GM18499 (cell line): ENCODE results near the gene ZBTB42.

Experiments used
- ATAC-seq: cut with Tn5 transposase; IDR thresholded peaks from one replicate; pipeline ENCODE4 v1.9.1; 2021; ENCODE audit warnings: moderate number of reproducible peaks; ENCODE audit not compliant: insufficient read depth, unreplicated experiment

Gene ZBTB42

DNA sequence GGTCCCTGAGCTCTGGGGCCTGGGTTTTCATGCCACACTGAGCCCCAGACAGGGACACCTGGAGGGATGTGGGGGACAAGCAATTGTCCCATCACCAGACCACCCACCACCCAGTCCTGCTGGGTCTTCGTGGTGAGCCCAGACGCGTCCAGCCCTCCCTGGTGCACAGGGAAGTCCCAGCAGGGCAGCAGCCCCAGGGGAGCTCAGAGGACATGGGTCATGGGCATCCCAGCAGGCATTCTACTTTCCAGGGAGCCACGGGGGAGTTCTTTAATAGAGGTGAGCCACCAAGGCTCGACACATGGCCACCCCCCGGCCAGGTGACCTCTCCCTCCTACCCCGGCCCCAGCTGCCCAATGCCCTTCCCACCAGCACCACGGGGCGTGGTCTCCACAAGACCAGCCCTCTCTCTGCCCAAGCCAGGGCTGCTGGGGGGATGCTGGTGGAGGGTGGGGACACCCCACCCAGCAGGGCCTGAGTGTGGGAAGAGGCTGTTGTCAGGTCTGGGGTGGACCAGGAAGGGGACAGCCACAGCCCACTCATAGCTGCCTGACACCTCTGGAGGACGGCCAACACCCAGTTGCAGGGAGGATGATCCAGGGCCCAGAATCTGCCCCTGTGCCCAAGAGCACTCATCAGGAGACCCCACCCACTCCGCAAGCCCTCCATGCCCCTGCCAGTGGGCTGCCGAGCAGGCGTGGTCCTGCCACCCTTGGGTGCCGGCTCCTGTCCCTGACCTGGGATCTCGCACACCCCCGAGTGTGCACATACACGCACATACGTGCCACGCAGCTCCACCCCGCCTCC, 19.4 kb upstream of the ZBTB42 start:
- ATAC-seq: no peak

DNA sequence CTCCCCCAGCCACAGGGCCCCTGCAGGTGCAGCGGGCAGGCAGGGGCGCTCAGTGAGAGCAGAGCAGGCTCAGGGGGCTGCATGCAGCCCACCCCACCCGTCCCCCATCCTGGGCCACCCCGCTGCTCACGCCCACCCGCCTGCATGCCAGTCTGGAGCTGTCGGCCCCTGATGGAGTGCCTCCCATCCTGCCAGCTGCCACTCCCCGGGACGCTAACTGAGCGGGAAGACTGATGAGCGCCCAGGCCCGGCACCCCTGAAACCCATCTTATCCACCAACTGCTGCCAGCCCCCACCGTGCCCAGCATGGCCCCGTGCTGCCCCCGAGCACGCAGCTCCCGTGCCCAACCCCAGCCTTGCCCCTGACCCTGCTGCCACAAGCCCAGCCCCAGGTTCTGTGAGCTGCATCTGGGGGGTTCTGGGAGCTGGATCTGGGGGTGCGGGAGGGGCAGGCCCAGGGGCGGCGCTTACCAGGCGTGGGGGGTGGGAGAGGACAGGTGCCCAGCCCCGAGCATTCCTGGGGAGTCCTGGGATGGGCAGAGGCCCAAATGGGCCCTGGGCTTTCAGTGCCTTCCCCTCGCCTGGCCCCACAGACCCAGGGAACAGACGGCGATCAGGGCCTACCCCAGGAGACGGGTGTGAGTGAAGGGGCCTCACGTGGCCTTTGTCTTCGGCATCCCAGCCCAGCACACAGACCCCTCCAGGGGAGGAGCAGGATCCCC, 18.7 kb upstream of the ZBTB42 start:
- no peak for ATAC-seq

DNA sequence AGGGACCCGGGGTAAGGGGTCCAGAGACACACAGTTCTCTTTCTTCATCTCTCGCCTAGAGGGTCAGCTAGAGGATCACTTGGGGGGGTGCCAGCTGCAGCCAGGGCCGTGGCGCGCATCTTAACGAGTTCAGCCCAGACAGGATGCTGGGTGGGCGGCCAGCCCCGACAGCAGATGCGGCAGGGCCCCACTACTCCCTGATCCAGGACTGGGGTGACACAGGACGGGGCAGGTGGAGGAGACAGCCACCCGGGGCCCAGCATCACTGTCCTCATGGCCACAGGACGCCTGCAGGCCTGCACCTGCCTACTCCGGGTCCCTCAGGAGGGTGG, 18.1 kb upstream of the ZBTB42 start:
- no peak for ATAC-seq

DNA sequence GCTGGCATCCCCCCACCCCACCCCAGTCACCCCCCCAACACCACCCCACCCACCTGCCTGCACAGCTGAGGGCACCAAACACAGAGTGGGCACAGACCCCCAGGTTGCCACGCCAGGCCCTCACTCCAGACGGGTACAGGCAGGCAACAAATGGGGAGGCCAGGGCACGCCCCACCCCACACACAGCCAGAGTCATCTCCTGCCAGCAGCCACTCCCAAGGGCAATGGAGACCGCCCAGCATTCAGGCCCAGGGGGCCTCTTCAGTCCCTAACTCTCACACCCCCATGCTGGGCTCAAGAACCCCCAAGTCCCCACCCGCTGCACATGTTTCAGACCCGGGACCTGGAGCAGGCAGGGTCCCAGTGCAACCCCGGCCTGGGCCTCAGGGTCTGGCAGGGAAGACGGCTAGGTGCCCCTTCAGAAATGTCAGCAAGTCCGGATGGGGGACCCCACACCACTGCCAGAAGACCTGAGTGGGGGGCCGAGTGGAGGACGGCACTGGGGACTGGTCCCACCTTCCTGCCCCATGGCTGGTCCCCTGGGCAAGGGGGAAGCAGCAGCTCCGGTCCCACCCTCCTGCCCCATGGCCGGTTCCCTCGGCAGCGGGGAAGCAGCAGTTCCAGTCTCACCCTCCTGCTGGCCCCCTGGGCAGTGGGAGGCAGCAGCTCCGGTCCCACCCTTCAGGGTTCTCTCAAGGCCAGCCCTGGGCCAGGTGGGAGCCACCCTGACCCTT, 17.2 kb upstream of the ZBTB42 start:
- ATAC-seq: no peak

DNA sequence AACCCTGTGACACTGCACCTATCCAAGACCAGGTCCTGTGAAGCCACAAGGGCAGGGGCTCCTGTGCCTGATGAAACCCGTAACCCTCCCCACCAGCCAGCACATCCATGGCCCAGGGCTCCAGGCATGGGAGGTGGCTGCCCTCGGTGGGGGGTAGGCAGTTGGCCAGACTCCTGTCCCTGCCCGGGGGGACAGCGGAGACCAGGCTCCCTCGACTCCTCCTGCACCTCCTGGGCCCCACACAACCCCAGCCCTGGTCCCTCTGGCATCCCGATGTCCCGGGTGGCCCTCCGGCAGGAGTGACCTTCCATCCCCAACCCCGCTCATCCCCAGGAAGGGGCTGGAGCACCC, 16.7 kb upstream of the ZBTB42 start:
- ATAC-seq: no peak

DNA sequence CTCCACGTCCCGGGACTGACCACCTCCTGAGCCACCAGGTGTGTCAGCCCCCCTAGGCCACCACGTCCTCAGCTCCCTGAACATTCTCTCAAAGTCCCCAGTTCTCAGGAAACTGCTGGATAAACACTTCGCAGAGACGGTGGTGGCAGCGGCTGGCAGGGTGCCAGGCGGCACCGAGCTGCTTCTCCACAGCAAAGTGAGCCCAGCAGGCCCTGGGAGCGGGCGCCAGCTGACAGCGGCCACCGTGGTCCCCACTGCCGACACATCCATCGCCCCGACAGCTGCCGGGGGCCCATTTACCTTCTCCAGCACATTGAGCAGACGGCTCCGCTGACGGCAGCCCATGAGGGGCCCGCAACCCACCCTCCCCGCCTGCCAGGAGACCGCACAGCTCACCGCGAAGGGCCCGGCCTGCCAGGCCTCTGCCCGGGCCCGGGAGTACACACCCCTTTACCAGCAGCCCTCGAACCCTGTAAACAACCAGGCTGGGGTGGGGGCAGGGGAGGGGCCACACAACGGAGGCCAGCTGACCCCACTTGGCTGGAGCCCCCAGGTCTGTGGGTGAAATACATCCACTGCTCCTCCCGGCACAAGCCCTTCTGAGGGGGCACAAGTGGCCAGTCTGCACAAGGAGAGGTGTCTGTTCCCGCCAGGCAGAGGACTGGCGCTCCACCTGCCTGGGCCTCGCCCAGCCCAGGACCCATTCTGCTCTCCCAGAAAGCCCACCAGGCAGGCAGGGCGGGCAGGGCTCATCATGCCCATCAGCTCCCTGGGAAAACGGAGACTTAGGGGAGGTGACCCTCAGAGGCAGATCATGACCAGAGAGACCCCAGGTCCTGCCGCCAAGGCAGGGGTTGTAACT, 15.8 kb upstream of the ZBTB42 start:
- ATAC-seq: no peak

DNA sequence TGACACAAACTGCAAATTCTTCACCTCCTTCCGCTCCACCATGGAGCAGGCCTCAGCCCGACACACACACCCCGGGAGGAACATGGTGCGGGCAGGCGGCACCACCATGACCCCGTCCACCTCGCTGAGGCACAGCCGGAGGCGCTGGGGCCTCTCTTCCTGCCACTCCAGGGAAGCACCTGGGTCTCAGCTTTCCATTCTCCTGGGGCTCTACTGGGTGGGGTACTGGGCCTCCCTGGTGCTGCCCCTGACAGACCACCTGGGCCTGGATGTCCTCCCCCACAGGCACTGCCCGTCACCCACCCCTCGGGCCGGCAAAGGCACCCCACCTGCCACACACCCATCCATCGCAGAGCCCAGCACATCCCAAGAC, 15.2 kb upstream of the ZBTB42 start:
- ATAC-seq: no peak

DNA sequence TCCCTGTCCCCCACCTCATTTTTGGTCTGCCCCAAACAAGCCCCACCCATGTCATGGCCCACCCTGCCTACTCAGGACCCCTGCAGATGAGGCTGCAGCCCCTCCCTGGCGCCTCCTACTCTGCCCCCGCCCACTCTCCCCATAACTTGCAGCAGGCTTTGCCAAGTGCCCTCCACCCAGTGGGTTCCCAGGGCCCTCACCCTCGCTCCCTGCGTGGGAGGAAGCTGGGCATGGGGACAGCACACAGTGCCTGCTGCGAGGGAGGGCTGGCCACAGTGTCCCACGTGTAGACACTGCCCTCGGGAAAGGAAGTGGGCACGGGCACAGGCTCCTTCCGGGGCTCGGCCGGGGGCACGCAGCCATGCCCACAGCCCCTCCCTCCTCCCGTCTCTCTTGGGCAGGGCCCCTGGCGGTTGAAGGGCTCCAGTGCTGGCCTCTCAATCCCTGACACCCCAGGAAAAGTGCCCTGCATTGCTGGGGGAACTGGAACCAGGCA, 14.8 kb upstream of the ZBTB42 start:
- no peak for ATAC-seq

DNA sequence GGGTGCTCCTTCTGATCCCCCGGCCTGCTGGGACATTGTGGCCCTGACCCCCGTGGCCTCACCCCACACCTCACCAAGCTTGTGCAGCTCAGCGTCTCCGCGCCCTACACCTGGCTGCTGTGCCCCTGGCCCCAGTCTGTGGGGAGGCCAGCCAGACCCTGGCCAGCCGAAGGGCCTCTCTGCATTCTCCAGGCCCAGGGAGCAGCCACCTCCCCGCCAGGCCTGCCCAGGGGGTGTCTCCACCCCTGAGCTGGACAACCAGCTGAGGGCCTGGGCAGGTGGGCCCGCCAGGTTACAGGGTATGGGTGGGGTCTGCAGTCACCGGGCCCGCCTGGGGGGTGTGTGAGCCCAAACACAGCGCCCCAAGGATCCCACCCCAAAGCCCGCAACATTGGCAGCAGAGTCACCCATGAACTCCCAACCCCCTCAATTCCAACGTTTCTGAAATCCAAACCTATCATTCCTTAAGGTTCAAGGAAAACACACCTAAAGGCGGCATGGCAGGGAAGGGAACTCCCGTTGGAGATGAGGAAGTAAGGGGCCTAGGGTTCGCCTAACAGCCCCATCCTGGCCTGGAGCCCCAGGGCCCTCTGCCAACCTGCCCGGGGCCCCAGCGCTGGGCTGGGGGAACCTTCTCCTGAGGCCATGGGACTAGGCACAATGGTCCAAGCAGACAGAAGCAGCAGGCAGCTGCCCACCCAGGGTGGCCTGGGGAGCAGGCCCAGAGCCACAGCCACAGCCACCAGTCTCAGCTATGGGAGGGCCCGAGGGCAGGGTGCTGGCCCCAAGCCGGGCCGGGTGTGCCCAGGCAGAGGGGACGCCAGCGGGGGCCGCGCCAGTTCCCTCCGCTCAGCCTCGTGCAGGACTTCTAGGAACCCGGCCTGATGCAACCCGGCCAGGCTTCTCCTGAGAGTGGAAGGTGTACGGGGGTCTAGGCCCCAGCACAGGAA, 13.9 kb upstream of the ZBTB42 start:
- no peak for ATAC-seq

DNA sequence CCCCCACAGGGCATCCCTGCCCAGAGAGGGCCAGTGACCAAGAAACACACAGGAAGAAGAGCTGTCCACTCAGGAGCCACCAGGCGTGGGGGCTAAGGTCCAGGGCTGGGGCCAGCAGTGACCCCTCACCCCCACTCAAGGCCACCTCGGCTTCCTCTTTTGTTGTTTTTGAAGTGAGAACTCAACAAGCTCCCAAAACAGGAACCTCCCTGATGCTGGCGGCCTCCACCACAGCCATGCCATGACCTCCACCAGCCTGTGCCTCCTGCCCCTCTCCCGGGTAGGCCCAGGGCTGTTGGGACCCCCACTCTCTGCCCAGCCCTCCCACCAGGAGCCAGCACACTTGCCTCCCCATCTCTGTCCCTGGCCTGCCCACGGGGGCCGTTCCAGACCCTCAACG, 13.2 kb upstream of the ZBTB42 start:
- no peak for ATAC-seq

DNA sequence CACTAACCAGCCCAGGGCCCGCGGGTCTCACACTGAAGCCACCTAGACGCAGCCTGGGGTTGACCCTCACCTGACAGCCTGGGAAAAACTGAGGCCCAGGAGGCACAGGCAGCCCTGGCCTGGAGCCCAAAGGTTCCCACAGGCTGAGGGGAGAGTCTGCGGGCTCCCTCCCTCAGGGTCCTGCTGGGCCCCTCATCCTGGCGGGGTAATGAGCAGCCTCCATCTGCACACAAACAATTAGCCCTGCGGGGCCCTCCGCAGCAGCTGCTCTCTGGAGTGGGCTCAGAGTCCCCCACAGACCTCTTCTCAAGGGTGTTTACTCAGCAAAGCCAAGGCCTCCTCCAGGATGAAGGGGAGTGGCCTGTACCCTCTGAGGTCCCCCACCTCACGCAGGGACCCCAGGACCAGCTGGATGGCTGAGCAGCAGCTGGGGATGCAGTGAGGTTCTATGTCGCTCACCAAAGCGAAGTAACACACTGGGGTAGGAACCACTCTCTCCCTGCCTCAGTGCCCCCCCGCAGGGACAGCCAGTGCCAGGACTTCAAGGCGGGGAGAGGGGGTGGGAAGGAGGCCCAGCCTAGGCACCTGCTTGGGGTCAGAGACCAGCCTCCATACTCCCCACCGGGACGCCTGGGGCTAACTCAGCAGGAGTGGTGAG, 12.6 kb upstream of the ZBTB42 start:
- ATAC-seq: no peak

DNA sequence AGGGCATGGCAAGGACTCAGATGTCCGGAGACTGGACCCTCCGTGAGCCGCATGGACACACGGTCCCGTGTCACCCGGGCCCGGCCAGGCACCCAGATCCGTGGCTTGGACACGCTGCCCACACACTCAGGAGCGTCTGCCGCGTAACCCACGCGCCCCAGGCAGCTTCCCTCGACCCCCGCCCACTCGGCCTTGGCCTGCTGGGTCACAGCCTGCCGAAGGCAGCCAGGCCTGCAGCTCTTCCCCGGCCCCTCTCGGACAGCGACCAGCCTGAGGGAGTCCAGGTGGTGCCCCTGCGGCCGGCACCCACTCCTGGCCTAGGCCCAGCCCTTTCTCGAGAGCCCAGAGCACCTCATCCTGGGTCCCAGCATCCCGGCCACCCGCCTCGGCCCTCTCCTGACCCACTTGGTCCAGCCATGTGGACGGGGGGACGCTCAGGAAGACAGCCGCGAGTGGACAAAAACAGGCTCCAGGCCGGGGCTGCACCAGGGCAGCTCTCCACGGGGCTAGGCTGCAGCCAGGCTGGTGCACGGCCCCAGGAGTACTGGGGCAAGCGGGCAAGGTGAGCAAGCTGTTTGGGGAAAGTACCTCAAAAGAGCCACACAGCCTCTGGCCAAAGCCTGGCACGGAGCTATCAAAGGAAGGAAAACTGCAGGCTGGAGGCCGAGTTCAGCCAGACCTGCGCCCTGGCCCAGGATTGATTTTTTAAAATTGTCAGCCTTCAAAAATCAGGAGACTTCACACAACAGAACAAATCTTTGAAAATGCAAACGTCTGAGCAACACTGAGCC, 11.8 kb upstream of the ZBTB42 start:
- no peak for ATAC-seq

DNA sequence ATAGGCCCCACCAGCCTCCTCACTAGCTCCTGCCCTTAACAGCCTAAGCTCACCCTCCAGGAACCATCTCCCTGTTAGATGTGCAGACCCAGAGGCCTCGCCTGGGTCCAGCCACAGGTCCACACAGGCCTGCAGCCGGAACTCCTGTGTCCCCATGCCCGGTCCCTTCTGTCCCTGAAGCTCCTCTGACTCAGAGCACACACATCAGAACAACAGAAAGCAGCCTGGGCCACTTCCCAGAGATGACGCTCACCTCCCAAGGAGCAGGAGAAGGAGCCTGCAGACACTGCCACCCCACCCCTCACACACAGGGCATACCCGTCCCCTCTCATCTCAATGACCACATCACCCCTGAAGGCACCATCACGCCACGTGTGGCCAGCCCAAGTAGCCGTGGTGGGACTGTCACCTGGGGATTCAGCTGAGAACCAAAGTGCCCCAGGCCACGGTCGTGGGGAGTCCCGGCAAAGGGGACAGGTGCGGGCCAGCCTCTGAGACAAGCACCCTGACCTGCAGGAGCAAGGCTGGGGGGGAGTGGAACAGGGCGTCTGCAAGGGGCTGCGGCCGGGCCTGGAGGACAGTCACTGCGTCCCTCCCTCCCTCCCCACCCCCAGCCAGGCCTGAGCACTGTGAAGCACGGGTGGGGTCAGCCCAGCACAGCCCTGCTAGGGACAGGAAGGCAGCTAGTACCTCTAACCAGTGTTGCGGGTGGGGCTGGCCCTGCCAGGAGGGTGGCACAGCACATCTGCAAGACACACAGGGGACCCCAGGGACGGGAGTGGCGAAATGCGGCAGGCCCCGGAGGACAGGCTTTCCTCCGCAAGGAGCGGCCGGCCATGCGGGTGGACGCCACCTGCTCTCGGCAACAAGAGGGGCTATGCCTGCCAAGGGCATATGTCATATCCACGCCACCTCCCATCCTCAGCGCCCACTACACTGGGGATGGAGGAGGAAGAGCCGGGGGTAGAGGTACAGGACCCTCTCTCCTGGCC, 10.9 kb upstream of the ZBTB42 start:
- ATAC-seq: no peak

DNA sequence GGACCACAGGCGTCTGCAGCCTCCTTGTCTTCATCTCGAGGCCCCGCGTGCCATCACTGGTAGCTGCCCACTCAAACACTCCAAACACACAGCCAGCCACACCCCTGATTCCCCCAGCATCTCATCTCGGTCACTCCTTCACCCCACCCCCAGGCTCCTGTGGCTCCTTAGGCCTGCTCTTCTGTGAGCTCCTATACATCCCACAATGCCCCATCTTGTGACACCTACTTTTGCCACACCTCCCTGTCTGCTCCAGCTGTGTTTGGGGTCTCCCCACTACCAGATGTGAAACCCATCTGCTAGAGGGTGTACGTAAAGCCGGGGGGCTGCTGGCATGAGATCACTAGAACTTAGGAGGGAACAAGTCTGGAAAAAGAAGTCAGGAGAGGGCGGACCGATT, 9.5 kb upstream of the ZBTB42 start:
- ATAC-seq: no peak

DNA sequence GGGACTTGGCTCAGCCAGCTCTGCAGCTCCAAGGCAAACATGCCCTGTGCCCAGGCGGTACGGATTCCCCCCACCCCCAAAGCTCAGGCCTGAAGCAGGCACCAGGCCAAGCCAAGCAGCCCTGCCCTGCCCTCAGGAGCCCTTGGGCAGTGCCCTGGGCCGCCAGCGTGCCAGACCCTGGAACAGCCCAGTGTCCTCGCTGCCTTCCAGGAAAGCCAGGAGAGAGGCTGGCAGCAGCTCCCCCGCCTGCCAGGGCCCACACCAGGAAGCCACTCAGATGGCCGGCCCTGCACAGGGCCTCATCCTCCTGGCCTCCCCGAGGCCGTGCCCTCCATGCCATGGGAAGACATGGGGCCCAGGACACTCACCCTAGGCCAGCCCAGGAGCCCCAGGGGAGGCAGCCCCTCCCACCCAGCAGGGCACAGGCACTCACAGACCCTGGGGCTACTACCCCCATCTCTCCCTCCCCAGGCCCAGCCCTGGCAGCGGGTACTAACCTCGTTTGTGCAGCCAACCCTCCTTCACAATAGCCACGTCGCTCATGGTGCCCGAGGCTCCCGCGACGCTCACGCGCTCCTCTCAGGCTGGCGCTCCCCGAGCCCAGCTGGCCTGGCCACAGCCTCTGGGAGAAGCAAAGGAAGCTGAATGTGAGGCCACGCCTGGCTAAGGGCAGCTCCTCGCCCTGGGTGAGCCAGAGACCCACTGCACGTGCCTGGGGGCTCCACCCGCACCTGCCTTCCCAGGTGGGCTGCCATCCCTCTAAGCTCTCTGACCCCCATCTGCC, 8.6 kb upstream of the ZBTB42 start:
- no peak for ATAC-seq
